AG09319 (cell line): ENCODE measurements around the gene GPM6B.

ENCODE experiments used
- DNase-seq: peaks from one replicate; pipeline ENCODE4 v3.0.0-alpha.2; 2010; ENCODE audit warnings: low read depth; ENCODE audit errors: extremely low read depth
- TF ChIP-seq, protein P1 (sequence below): IDR thresholded peaks from 2 replicates; pipeline ENCODE4 v1.5.1; 2011; ENCODE audit warnings: low read depth, mild to moderate bottlenecking, inconsistent platforms, low read length, moderate library complexity

Gene GPM6B

DNA sequence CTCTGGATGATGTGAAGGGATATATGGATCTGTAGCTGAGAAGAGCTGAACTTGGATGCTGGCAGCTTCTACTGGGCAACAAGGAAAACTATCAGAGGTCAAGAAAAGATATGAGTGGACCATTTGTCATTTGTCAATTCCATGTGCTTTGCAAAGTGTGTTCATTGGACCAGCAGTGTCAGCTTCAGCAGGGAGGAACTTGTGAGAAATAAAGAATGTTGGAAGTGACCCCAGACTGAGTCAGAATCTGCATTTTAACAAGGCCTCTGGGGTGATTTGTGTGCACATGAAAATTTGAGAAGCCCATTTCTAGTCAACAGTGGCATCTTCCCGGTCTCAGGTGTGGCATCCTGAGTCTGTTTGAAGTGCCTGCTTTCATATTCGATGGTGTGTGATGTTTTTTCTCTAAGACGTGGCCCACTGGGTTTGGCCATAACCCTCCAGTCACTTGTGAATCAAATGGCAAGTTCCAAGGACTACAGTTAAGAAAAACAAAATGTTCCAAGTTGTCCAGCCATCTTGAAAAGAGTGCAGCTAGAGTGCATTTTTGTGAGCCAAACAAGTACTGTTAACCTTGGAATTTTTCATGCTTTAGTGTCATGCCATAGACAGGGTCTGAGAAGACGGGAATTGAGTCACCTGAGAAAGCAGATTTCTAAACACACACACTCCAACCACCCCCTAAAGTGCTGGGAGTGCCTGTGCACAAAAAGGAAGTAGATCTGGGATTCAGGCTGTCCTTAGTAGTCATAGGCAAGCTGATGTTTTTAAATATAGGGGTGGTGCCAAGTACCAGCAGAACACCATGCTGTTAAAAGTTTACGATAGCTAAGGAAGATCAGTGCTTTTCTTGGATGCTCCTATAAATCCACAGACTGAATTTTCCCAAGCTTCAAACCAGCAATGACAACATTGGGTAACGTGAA lies 26.4 kb downstream of the GPM6B start:
- DNase-seq: no peak
- TF ChIP-seq, protein P1, sequence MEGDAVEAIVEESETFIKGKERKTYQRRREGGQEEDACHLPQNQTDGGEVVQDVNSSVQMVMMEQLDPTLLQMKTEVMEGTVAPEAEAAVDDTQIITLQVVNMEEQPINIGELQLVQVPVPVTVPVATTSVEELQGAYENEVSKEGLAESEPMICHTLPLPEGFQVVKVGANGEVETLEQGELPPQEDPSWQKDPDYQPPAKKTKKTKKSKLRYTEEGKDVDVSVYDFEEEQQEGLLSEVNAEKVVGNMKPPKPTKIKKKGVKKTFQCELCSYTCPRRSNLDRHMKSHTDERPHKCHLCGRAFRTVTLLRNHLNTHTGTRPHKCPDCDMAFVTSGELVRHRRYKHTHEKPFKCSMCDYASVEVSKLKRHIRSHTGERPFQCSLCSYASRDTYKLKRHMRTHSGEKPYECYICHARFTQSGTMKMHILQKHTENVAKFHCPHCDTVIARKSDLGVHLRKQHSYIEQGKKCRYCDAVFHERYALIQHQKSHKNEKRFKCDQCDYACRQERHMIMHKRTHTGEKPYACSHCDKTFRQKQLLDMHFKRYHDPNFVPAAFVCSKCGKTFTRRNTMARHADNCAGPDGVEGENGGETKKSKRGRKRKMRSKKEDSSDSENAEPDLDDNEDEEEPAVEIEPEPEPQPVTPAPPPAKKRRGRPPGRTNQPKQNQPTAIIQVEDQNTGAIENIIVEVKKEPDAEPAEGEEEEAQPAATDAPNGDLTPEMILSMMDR: no peak

DNA sequence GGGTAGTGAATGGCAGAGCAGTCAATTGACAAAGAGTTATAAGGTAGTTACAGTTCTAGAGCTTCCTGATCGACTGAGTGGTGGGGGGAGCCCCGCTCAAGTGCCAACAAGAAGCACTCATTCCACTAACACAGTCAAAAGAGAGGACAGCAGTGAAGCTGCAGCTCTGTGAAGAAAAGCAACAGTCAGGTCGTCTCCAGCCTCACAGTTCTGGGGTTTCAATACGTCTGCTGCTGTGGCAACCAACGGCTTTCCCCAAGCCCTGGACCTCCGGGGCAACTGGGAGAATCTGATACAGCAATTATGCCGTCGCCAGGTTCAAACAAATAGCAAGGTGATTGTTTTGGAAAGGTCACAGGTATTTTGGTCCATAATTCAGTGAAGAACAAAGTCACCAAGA lies 30.8 kb downstream of the GPM6B start:
- no peak for DNase-seq
- TF ChIP-seq, protein P1: no peak

DNA sequence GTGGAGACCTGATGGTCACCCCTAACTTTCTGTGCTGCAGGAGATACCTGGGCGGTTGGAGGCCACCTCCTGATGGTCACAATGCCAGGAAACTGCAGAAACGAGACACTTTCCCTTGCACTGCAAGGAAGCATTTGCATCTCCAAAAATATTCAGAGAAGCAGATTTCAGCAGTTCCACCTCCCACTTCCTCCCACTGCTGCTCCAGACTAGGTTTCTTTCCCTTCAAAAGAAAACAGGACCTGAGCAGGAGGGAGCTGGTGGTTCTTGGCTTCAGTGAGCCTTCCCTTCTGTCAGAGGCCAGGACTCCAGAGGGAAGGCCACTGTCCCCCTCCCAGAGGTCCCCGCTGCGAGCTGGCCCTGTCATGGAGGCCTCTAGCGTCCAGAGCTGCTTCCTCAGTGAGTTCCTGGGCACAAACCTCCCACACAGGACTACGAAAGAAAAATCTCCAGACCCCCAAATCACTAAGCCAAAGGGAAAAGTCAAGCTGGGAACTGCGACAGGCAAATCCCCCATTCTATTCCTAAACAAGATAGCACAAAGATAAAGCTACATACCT lies 35.9 kb downstream of the GPM6B start:
- no peak for DNase-seq
- TF ChIP-seq, protein P1: no peak

DNA sequence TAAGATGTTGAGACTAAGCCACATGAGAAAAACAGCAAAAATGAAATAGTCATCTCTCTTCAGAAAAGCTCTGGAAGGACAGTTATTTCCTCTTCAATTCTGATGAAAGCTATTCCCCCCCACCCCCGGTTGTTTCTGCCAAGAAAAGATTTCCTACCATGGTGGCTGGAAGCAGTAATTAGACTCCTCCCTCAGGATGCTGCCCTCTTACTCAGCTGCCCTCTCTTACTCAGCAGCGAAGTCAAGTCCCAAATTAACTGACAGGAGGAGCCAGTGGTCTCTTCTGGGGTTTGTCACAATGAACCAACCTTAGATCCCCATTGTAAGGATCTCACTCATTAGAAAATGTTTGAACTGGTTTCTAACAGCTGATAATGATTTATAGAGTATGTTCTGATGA lies 38.0 kb downstream of the GPM6B start:
- TF ChIP-seq, protein P1: no peak
- DNase-seq: peak; percentile 3

DNA sequence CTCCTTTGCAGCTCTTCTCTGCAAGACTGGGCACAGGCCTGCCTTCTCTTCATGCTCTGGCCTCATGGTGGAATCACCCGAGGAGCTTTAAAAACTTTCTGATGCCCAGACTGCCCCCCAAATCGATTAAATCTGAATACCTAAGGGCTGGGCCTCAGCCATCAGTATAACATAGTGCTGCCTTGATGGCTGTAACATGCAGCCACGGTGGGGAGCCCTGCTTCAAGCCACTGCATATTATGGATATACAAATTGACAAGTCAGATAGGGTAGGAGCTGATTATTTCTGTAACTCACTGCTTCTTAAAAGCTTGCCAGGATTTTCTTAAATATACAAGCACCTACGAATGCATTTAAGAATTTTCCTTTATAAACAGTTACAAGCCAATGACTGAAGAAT lies 40.5 kb downstream of the GPM6B start:
- no peak for DNase-seq
- TF ChIP-seq, protein P1: no peak

DNA sequence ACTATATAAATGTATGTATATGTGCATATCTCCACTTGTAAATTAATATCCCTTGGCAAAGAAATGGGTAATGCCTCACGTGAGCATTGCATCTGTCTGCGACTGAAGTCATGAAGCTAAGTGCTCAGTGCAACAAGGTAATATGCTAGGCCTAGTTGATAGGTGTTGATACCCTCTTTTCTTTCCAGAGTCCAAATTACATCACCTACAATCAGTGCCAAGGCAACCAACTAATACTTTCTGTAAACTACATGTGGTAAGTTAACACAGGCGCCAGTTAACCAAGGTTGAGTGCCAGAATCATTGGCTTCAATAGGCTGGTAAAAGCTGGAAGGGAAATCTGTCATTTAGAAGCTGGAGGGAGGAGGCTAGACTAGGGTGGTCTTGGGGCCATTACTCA lies 41.1 kb downstream of the GPM6B start:
- TF ChIP-seq, protein P1: no peak
- no peak for DNase-seq

DNA sequence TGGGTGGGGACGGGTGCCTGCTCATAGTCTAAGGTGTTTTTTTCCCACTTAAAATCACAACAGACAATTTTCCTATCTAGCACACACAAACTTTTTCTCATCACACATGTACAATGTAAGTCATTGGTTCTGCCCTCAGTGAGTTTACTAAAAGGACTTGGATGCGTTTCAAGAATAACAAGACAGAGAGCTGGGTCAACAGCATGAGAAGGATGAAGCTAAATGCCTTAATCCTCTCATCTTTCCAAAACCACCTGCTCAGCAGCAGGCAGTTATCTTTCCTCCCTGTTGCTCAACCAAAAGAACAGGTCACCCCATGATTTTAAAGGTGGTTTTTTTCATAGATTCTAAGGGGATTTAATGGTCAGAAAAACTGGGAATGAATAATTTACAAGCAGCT lies 42.2 kb downstream of the GPM6B start:
- DNase-seq: no peak
- TF ChIP-seq, protein P1: no peak
